Measurements from ENCODE around the gene GNAL. TPM values are rescaled to one million over a fixed set of nuclear protein-coding genes. Genes with fewer than 3 reads are reported as not detected.

Gene GNAL
- total and polyA plus RNA-seq, 2 of the 4 experiments (the other 2 are of a cell fraction): 0.15 to 0.36 TPM

GRCh38 chr18:11672846-11673454 is 16.1 kb upstream of the GNAL start:
- no TSS peak for BruUV-seq (replicated peaks)
- in situ Hi-C loops (cut with MboI; ENCODE audit: low sequenced_read_pairs): no loop called here

More at GRCh38 chr18:11672846-11673454, 16.1 kb upstream of the GNAL start:
- Histone ChIP-seq H3K27me3 (ENCODE audit: control insufficient read depth, insufficient read depth, low read length) (peaks cover 28% of the 10 kb centered on the region), H3K4me1 (ENCODE audit: control insufficient read depth, insufficient read depth, low read length) (no peaks in the 10 kb centered on the region), H2BK5ac (ENCODE audit: low read depth, low read length, poor library complexity, severe bottlenecking) (no peak overlapping the region), H3K27ac (ENCODE audit: insufficient read depth, low read length) (no peak overlapping the region), H3K4ac (ENCODE audit: low read depth, low read length) (no peak overlapping the region), H3K9me3 (ENCODE audit: control insufficient read depth, insufficient read depth, low read length) (no peaks in the 10 kb centered on the region), H3K23ac (ENCODE audit: low read depth, low read length) (no peak overlapping the region), H4K8ac (ENCODE audit: low read depth in 2 of 2, low read length in 2 of 2) (no peak overlapping the region), H3K4me3 (ENCODE audit: insufficient read depth, low read depth, low read length) (no peak overlapping the region), H4K91ac (ENCODE audit: insufficient read depth, low read depth, low read length) (no peak overlapping the region), H2BK15ac (ENCODE audit: low read depth, low read length) (no peak overlapping the region), H3K9ac (ENCODE audit: low read depth, low read length) (no peak overlapping the region), H3K9me1 (ENCODE audit: insufficient read depth, low read length) (no peaks in the 10 kb centered on the region), H3K4me2 (ENCODE audit: low read depth, low read length) (no peak overlapping the region), H2BK20ac (ENCODE audit: low read depth, low read length) (no peak overlapping the region), H3K18ac (ENCODE audit: low read depth, low read length) (no peak overlapping the region), H2AFZ (replicated peaks; ENCODE audit: low read length, poor library complexity) (no peak overlapping the region), H4K20me1 (ENCODE audit: insufficient read depth, low read length) (no peaks in the 10 kb centered on the region), H3K79me1 (ENCODE audit: low read depth in 1 of 2, low read length in 2 of 2) (no peaks in the 10 kb centered on the region), H2AK5ac (ENCODE audit: low read depth, low read length) (no peak overlapping the region), H4K5ac (ENCODE audit: low read depth, low read length) (no peak overlapping the region), H3K56ac (ENCODE audit: extremely low read depth, insufficient read depth, low read length) (no peak overlapping the region), H2BK120ac (ENCODE audit: low read depth, low read length) (no peak overlapping the region), H3K14ac (replicated peaks; ENCODE audit: low read depth, low read length) (no peak overlapping the region), H3K36me3 (ENCODE audit: control insufficient read depth, insufficient read depth, low read length) (no peaks in the 10 kb centered on the region), H2AK9ac (replicated peaks; ENCODE audit: low read depth, low read length, poor library complexity) (no peak overlapping the region)
- dilution Hi-C loops (cut with HindIII; ENCODE audit: low sequenced_read_pairs, unreplicated experiment): no loop called here
- DNase-seq (no peak), ATAC-seq (ENCODE audit: low read depth) (no peak)
- WGBS, 2 experiments (ENCODE audit: extremely low coverage in 2 of 2, insufficient read length in 1 of 2): 52% methylated on average over 7 of the region's 8 CpGs; no CpG with 5 or more reads in 1 of the 2 experiments
- TF ChIP-seq RAD21 (IDR thresholded peaks at IDR 0.05; ENCODE audit: low read length): no peak
- TF ChIP-seq CTCF (conservative IDR thresholded peaks at IDR 0.05; ENCODE audit: low read depth, low read length): no peak
- no peak for TF ChIP-seq MAFK (IDR thresholded peaks at IDR 0.05; ENCODE audit: low read depth, low read length)
- no peak for TF ChIP-seq CEBPB (IDR thresholded peaks at IDR 0.05; ENCODE audit: low read depth, low read length)
- TF ChIP-seq ELK1 (IDR thresholded peaks at IDR 0.05; ENCODE audit: borderline replicate concordance, low read depth, low read length): no peak
- TF ChIP-seq FOS (IDR thresholded peaks at IDR 0.05; ENCODE audit: low read depth, low read length): no peak
- no peak for TF ChIP-seq MAZ (IDR thresholded peaks at IDR 0.05; ENCODE audit: borderline replicate concordance, low read depth, low read length)
- TF ChIP-seq NFE2L2 (IDR thresholded peaks at IDR 0.05; ENCODE audit: low read depth, low read length): no peak
- TF ChIP-seq RCOR1 (IDR thresholded peaks at IDR 0.05; ENCODE audit: insufficient replicate concordance, low read length): no peak
- TF ChIP-seq BHLHE40 (IDR thresholded peaks at IDR 0.05; ENCODE audit: low read depth, low read length): no peak
- no peak for TF ChIP-seq USF2 (IDR thresholded peaks at IDR 0.05; ENCODE audit: low read depth, low read length)
- ChIA-PET POLR2A (ENCODE audit: unreplicated experiment) (no interaction called here), CTCF (no interaction called here)
- intact Hi-C loops (cut with micrococcal nuclease): no loop called here
